ENCODE data around the gene AGFG1. TPM values are rescaled to one million over a fixed set of nuclear protein-coding genes. Genes with fewer than 3 reads are reported as not detected.

AGFG1 gene
- total RNA-seq, 1 donor from 2014 or later, result 125 TPM

DNA sequence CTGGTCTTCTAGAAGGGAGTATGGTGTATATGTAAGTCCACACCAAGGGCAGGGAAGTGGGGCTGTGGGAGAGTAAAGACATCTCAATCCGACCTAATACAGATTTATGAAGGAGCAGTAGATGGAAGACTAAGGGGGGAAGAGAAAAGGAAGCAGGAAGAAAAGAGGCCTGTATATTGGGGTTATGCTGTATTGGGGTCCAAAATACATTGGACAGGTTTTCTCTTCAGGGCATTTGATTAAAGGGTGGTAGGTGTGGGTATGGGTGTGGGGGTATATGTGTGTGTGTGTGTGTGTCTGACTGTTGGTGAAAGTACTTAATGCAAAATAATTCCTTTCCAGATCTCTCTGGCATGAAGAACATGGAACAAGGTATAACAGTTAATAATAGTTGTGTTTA, 93.1 kb downstream of the AGFG1 start:
- POLR2A ChIA-PET, result no interaction called here
- CTCF ChIA-PET, result no interaction called here
- no peak for ATAC-seq (ENCODE audit: low read depth)

GRCh38 chr2:227566012-227566411, 94.1 kb downstream of the AGFG1 start:
- intact Hi-C loops (cut with micrococcal nuclease), result no loop called here
- Mint-ChIP-seq H3K9me3 (no peaks in the 10 kb centered on the region), H3K4me1 (no peaks in the 10 kb centered on the region), H3K36me3 (ENCODE audit: low read depth) (peaks cover 4% of the 10 kb centered on the region), H3K27ac (no peak overlapping the region), H3K27me3 (no peaks in the 10 kb centered on the region), H3K4me3 (no peak overlapping the region)
- no peak for DNase-seq
- ATAC-seq (ENCODE audit: low read depth), result no peak
- POLR2A ChIA-PET, result interaction anchor here (0.6 kb wide), 1 partner anchor 10 kb away, joined by 4 read pairs; no protein-coding TSS in a partner anchor
- no peak for TF ChIP-seq CTCF (IDR thresholded peaks at IDR 0.05)
- CTCF ChIA-PET, result no interaction called here

More for the DNA sequence above, 93.1 kb downstream of the AGFG1 start:
- no peak overlapping the region for H3K27ac Mint-ChIP-seq
- H3K27me3 Mint-ChIP-seq, result no peaks in the 10 kb centered on the region
- peaks cover 7% of the 10 kb centered on the region for H3K36me3 Mint-ChIP-seq (ENCODE audit: low read depth)
- intact Hi-C loops (cut with micrococcal nuclease), result no loop called here
- H3K9me3 Mint-ChIP-seq, result no peaks in the 10 kb centered on the region
- no peak for TF ChIP-seq CTCF (IDR thresholded peaks at IDR 0.05)
- DNase-seq, result no peak
- no peak overlapping the region for H3K4me3 Mint-ChIP-seq
- H3K4me1 Mint-ChIP-seq, result no peaks in the 10 kb centered on the region

- H3K9me3 Mint-ChIP-seq, result no peaks in the 10 kb centered on the region
- no peaks in the 10 kb centered on the region for H3K27me3 Mint-ChIP-seq
- CTCF ChIA-PET, result no interaction called here
- no peaks in the 10 kb centered on the region for H3K36me3 Mint-ChIP-seq (ENCODE audit: low read depth)
- intact Hi-C loops (cut with micrococcal nuclease), result no loop called here
- DNase-seq (no peak), ATAC-seq (ENCODE audit: low read depth) (no peak)
- H3K4me3 Mint-ChIP-seq, result no peak overlapping the region
- POLR2A ChIA-PET, result no interaction called here
- no peaks in the 10 kb centered on the region for H3K4me1 Mint-ChIP-seq
- H3K27ac Mint-ChIP-seq, result no peak overlapping the region
- no peak for TF ChIP-seq CTCF (IDR thresholded peaks at IDR 0.05)
Observed at GRCh38 chr2:227568852-227569169, 96.9 kb downstream of the AGFG1 start.

GRCh38 chr2:227570615-227571014, 98.7 kb downstream of the AGFG1 start:
- intact Hi-C loops (cut with micrococcal nuclease), result no loop called here
- no peak for TF ChIP-seq CTCF (IDR thresholded peaks at IDR 0.05)
- no peak for DNase-seq
- H3K27me3 Mint-ChIP-seq, result peaks cover 3% of the 10 kb centered on the region
- no peaks in the 10 kb centered on the region for H3K9me3 Mint-ChIP-seq
- H3K4me1 Mint-ChIP-seq, result no peaks in the 10 kb centered on the region
- ATAC-seq (ENCODE audit: low read depth), result no peak
- no peak overlapping the region for H3K27ac Mint-ChIP-seq
- no peak overlapping the region for H3K4me3 Mint-ChIP-seq
- POLR2A ChIA-PET, result no interaction called here
- CTCF ChIA-PET, result no interaction called here
- H3K36me3 Mint-ChIP-seq (ENCODE audit: low read depth), result no peaks in the 10 kb centered on the region

GRCh38 chr2:227576110-227576509, 104.2 kb downstream of the AGFG1 start:
- Mint-ChIP-seq H3K36me3 (ENCODE audit: low read depth) (no peaks in the 10 kb centered on the region), H3K4me1 (no peaks in the 10 kb centered on the region), H3K4me3 (no peak overlapping the region), H3K27me3 (peaks cover 30% of the 10 kb centered on the region), H3K9me3 (no peaks in the 10 kb centered on the region), H3K27ac (no peak overlapping the region)
- POLR2A ChIA-PET, result interaction anchor here (0.6 kb wide), 1 partner anchor 10 kb away, joined by 4 read pairs; no protein-coding TSS in a partner anchor
- ATAC-seq (ENCODE audit: low read depth) (no peak), DNase-seq (no peak)
- no peak for TF ChIP-seq CTCF (IDR thresholded peaks at IDR 0.05)
- CTCF ChIA-PET, result no interaction called here
- intact Hi-C loops (cut with micrococcal nuclease), result no loop called here
